Activated naive CD8-positive, alpha-beta T cell treated with anti-CD3 and anti-CD28 coated beads, Interleukin-2, amount 10 ng/mL, durations not matched to agents 7 days and 5 days (primary cell): ENCODE measurements around the gene PACRG. TPM values are rescaled to one million over a fixed set of nuclear protein-coding genes. Genes with fewer than 3 reads are reported as not detected.

ENCODE experiments used
- ATAC-seq: fragments of 150-1000 bp; cut with Tn5 transposase; one replicate; pipeline ENCODE4 v1.10.0; 2021; ENCODE audit warnings: low read depth, moderate library complexity
- POLR2A ChIA-PET: fragments of 350-600 bp; sonication (Branson Sonifier 250); formaldehyde crosslinking; loops from one replicate; lab custom pipeline; 2021; ENCODE audit warnings: antibody characterized with exemption; lab: Charles Lee
- DNase-seq: peaks from one replicate; pipeline ENCODE4 v3.0.0; 2021
- H3K27ac Mint-ChIP-seq: one replicate; pipeline ENCODE4 v1.8.0; 2022; ENCODE audit warnings: mild to moderate bottlenecking, mixed read lengths
- H3K27me3 Mint-ChIP-seq: one replicate; pipeline ENCODE4 v1.8.0; 2022; ENCODE audit warnings: mild to moderate bottlenecking, moderate library complexity, mixed read lengths
- H3K36me3 Mint-ChIP-seq: one replicate; pipeline ENCODE4 v1.8.0; 2021; ENCODE audit warnings: mild to moderate bottlenecking, mixed read lengths
- H3K4me1 Mint-ChIP-seq: one replicate; pipeline ENCODE4 v1.8.0; 2021; ENCODE audit warnings: mixed read lengths
- H3K4me3 Mint-ChIP-seq: one replicate; pipeline ENCODE4 v1.8.0; 2022; ENCODE audit warnings: mild to moderate bottlenecking, moderate library complexity, mixed read lengths
- H3K9me3 Mint-ChIP-seq: one replicate; pipeline ENCODE4 v1.8.0; 2021; ENCODE audit warnings: mixed read lengths
- total RNA-seq, 2 experiments: library from RNA; stranded (reverse); gene quantifications; one replicate each; pipeline ENCODE4 v1.2.3, GENCODE V29; 2021

PACRG gene
- total RNA-seq, 2 experiments from 2014 or later: 0.58 TPM; not detected in 1

- no peak overlapping the region for H3K4me3 Mint-ChIP-seq
- H3K4me1 Mint-ChIP-seq: no peaks in the 10 kb centered on the region
- ATAC-seq: no peak
- H3K36me3 Mint-ChIP-seq: no peaks in the 10 kb centered on the region
- H3K27me3 Mint-ChIP-seq: no peaks in the 10 kb centered on the region
- DNase-seq: no peak
- POLR2A ChIA-PET: no interaction called here
- H3K9me3 Mint-ChIP-seq: peaks cover 3% of the 10 kb centered on the region
- no peak overlapping the region for H3K27ac Mint-ChIP-seq
These were observed 144.2 kb downstream of the PACRG start for GRCh38 chr6:162871966-162872365.

GRCh38 chr6:162873537-162873936 is 145.8 kb downstream of the PACRG start:
- peaks cover 3% of the 10 kb centered on the region for H3K9me3 Mint-ChIP-seq
- DNase-seq: no peak
- H3K27me3 Mint-ChIP-seq: no peaks in the 10 kb centered on the region
- no peak for ATAC-seq
- POLR2A ChIA-PET: no interaction called here
- H3K4me1 Mint-ChIP-seq: no peaks in the 10 kb centered on the region
- no peak overlapping the region for H3K27ac Mint-ChIP-seq
- no peaks in the 10 kb centered on the region for H3K36me3 Mint-ChIP-seq
- H3K4me3 Mint-ChIP-seq: no peak overlapping the region

- H3K4me3 Mint-ChIP-seq: no peak overlapping the region
- H3K4me1 Mint-ChIP-seq: no peaks in the 10 kb centered on the region
- no peaks in the 10 kb centered on the region for H3K27me3 Mint-ChIP-seq
- no peaks in the 10 kb centered on the region for H3K36me3 Mint-ChIP-seq
- POLR2A ChIA-PET: no interaction called here
- peaks cover 3% of the 10 kb centered on the region for H3K9me3 Mint-ChIP-seq
- ATAC-seq (no peak), DNase-seq (no peak)
- H3K27ac Mint-ChIP-seq: no peak overlapping the region
These were observed 147.3 kb downstream of the PACRG start for GRCh38 chr6:162875070-162875469.

GRCh38 chr6:162882801-162883481 is 155.2 kb downstream of the PACRG start:
- H3K27me3 Mint-ChIP-seq: no peaks in the 10 kb centered on the region
- DNase-seq: no peak
- H3K36me3 Mint-ChIP-seq: no peaks in the 10 kb centered on the region
- POLR2A ChIA-PET: no interaction called here
- H3K27ac Mint-ChIP-seq: no peak overlapping the region
- H3K4me3 Mint-ChIP-seq: no peak overlapping the region
- ATAC-seq: no peak
- no peaks in the 10 kb centered on the region for H3K9me3 Mint-ChIP-seq
- no peaks in the 10 kb centered on the region for H3K4me1 Mint-ChIP-seq

- POLR2A ChIA-PET: no interaction called here
- Mint-ChIP-seq H3K27me3 (no peaks in the 10 kb centered on the region), H3K36me3 (no peaks in the 10 kb centered on the region), H3K4me1 (no peaks in the 10 kb centered on the region), H3K27ac (no peak overlapping the region), H3K4me3 (no peak overlapping the region), H3K9me3 (no peaks in the 10 kb centered on the region)
- ATAC-seq (no peak), DNase-seq (no peak)
These were observed 160.4 kb downstream of the PACRG start for GRCh38 chr6:162887981-162888689.

- Mint-ChIP-seq H3K36me3 (no peaks in the 10 kb centered on the region), H3K27ac (no peak overlapping the region), H3K9me3 (no peaks in the 10 kb centered on the region), H3K4me3 (no peak overlapping the region), H3K27me3 (no peaks in the 10 kb centered on the region), H3K4me1 (no peaks in the 10 kb centered on the region)
- POLR2A ChIA-PET: no interaction called here
- ATAC-seq: no peak
- DNase-seq: no peak
These were observed 161.5 kb downstream of the PACRG start for GRCh38 chr6:162889303-162889702.

GRCh38 chr6:162898011-162898410 is 170.2 kb downstream of the PACRG start:
- ATAC-seq: no peak
- no peaks in the 10 kb centered on the region for H3K4me1 Mint-ChIP-seq
- no peaks in the 10 kb centered on the region for H3K9me3 Mint-ChIP-seq
- no peak overlapping the region for H3K27ac Mint-ChIP-seq
- no peaks in the 10 kb centered on the region for H3K27me3 Mint-ChIP-seq
- no peak overlapping the region for H3K4me3 Mint-ChIP-seq
- no peaks in the 10 kb centered on the region for H3K36me3 Mint-ChIP-seq
- POLR2A ChIA-PET: no interaction called here
- DNase-seq: no peak

GRCh38 chr6:162899148-162899547 is 171.4 kb downstream of the PACRG start:
- no peaks in the 10 kb centered on the region for H3K27me3 Mint-ChIP-seq
- ATAC-seq (no peak), DNase-seq (no peak)
- no peaks in the 10 kb centered on the region for H3K9me3 Mint-ChIP-seq
- H3K4me1 Mint-ChIP-seq: no peaks in the 10 kb centered on the region
- POLR2A ChIA-PET: no interaction called here
- H3K4me3 Mint-ChIP-seq: no peak overlapping the region
- no peaks in the 10 kb centered on the region for H3K36me3 Mint-ChIP-seq
- no peak overlapping the region for H3K27ac Mint-ChIP-seq

- Mint-ChIP-seq H3K4me1 (no peaks in the 10 kb centered on the region), H3K9me3 (no peaks in the 10 kb centered on the region), H3K27ac (no peak overlapping the region), H3K27me3 (no peaks in the 10 kb centered on the region), H3K4me3 (no peak overlapping the region), H3K36me3 (no peaks in the 10 kb centered on the region)
- POLR2A ChIA-PET: no interaction called here
- no peak for DNase-seq
- no peak for ATAC-seq
These were observed 172.7 kb downstream of the PACRG start for GRCh38 chr6:162900503-162900902.

- Mint-ChIP-seq H3K27ac (no peak overlapping the region), H3K27me3 (peaks cover 2% of the 10 kb centered on the region), H3K4me3 (no peak overlapping the region), H3K9me3 (no peaks in the 10 kb centered on the region), H3K36me3 (no peaks in the 10 kb centered on the region), H3K4me1 (no peaks in the 10 kb centered on the region)
- DNase-seq (no peak), ATAC-seq (no peak)
- POLR2A ChIA-PET: no interaction called here
These were observed 176.4 kb downstream of the PACRG start for GRCh38 chr6:162904069-162904663.

GRCh38 chr6:162906479-162906878 is 178.7 kb downstream of the PACRG start:
- POLR2A ChIA-PET: no interaction called here
- ATAC-seq: no peak
- H3K4me3 Mint-ChIP-seq: no peak overlapping the region

GRCh38 chr6:162907876-162908481 is 180.2 kb downstream of the PACRG start:
- ATAC-seq (no peak), DNase-seq (no peak)
- H3K27me3 Mint-ChIP-seq: peaks cover 2% of the 10 kb centered on the region
- POLR2A ChIA-PET: no interaction called here
- no peak overlapping the region for H3K27ac Mint-ChIP-seq
- no peaks in the 10 kb centered on the region for H3K4me1 Mint-ChIP-seq
- no peaks in the 10 kb centered on the region for H3K9me3 Mint-ChIP-seq
- H3K36me3 Mint-ChIP-seq: no peaks in the 10 kb centered on the region
- H3K4me3 Mint-ChIP-seq: no peak overlapping the region

More at GRCh38 chr6:162906479-162906878, 178.7 kb downstream of the PACRG start:
- Mint-ChIP-seq H3K9me3 (no peaks in the 10 kb centered on the region), H3K27me3 (peaks cover 2% of the 10 kb centered on the region), H3K4me1 (no peaks in the 10 kb centered on the region), H3K36me3 (no peaks in the 10 kb centered on the region), H3K27ac (no peak overlapping the region)
- no peak for DNase-seq

- Mint-ChIP-seq H3K27ac (no peak overlapping the region), H3K27me3 (no peaks in the 10 kb centered on the region), H3K4me1 (no peaks in the 10 kb centered on the region), H3K4me3 (no peak overlapping the region), H3K36me3 (no peaks in the 10 kb centered on the region), H3K9me3 (no peaks in the 10 kb centered on the region)
- no peak for ATAC-seq
- no peak for DNase-seq
- POLR2A ChIA-PET: no interaction called here
These were observed 185.4 kb downstream of the PACRG start for GRCh38 chr6:162913206-162913605.
